Mesenchymal stem cell (in vitro differentiated cells and primary cell): Measurements from ENCODE around the gene GET3.

Experiments used
- DNase-seq: peaks from one replicate; pipeline ENCODE4 v3.0.0-alpha.2; 2013
- H2AFZ ChIP-seq: one replicate; pipeline ENCODE4 v1.6.1; 2013; ENCODE audit warnings: low read depth, mild to moderate bottlenecking, control low read depth, inconsistent platforms, low read length, moderate library complexity
- H2AK5ac ChIP-seq: 2 replicates; pipeline ENCODE4 v1.6.1; 2013; ENCODE audit warnings: low read length, moderate library complexity, mild to moderate bottlenecking, inconsistent platforms; ENCODE audit not compliant: severe bottlenecking
- H2BK120ac ChIP-seq: one replicate; pipeline ENCODE4 v1.6.1; 2013; ENCODE audit warnings: low read depth, mild to moderate bottlenecking, inconsistent platforms, low read length, moderate library complexity
- H2BK12ac ChIP-seq, 2 experiments: one replicate each; pipeline ENCODE4 v1.6.1; 2013; ENCODE audit warnings: inconsistent platforms in 2 of 2, low read length in 2 of 2, mild to moderate bottlenecking in 2 of 2, moderate library complexity in 2 of 2, control low read depth in 1 of 2
- H2BK15ac ChIP-seq: one replicate; pipeline ENCODE4 v1.6.1; 2013; ENCODE audit warnings: mild to moderate bottlenecking, low read depth, inconsistent platforms; ENCODE audit not compliant: poor library complexity, severe bottlenecking
- H2BK5ac ChIP-seq: 2 replicates; pipeline ENCODE4 v1.6.1; 2013; ENCODE audit warnings: low read depth, mild to moderate bottlenecking, low read length, control low read depth, inconsistent platforms; ENCODE audit not compliant: poor library complexity, severe bottlenecking
- H3K14ac ChIP-seq, 2 experiments: one replicate each; pipeline ENCODE4 v1.6.1; 2013; ENCODE audit warnings: inconsistent platforms in 2 of 2, low read length in 2 of 2, control low read depth in 1 of 2, mild to moderate bottlenecking in 1 of 2, moderate library complexity in 1 of 2
- H3K18ac ChIP-seq, 2 experiments: one replicate each; pipeline ENCODE4 v1.6.1; 2013; ENCODE audit warnings: inconsistent platforms in 2 of 2, low read length in 2 of 2, control low read depth in 1 of 2, low read depth in 1 of 2, mild to moderate bottlenecking in 1 of 2
- H3K23ac ChIP-seq, 2 experiments: one replicate each; pipeline ENCODE4 v1.6.1; 2013; ENCODE audit warnings: inconsistent platforms in 2 of 2, low read length in 2 of 2, mild to moderate bottlenecking in 2 of 2, moderate library complexity in 2 of 2, control low read depth in 1 of 2
- H3K27ac ChIP-seq: 2 replicates; pipeline ENCODE4 v1.5.1; 2013; ENCODE audit warnings: mild to moderate bottlenecking, moderate library complexity, low read length, control low read depth, inconsistent platforms; ENCODE audit not compliant: poor library complexity, severe bottlenecking
- H3K27me3 ChIP-seq, 2 experiments: 2 replicates each; pipeline versions ENCODE4 v1.6.1 to v1.7.0; 2013; ENCODE audit warnings: low read length in 2 of 2, mild to moderate bottlenecking in 2 of 2, moderate library complexity in 2 of 2, control low read depth in 1 of 2, inconsistent platforms in 1 of 2; ENCODE audit not compliant: control insufficient read depth in 1 of 2, insufficient read depth in 1 of 2
- H3K36me3 ChIP-seq, 2 experiments: 2 replicates each; pipeline versions ENCODE4 v1.6.1 to v1.7.0; 2013; ENCODE audit warnings: low read length in 2 of 2, control low read depth in 1 of 2, inconsistent platforms in 1 of 2, low read depth in 1 of 2, mild to moderate bottlenecking in 1 of 2; ENCODE audit not compliant: insufficient read depth in 2 of 2, control insufficient read depth in 1 of 2
- H3K4ac ChIP-seq, 2 experiments: one replicate each; pipeline ENCODE4 v1.6.1; 2013; ENCODE audit warnings: inconsistent platforms in 2 of 2, low read length in 2 of 2, mild to moderate bottlenecking in 2 of 2, moderate library complexity in 2 of 2, control low read depth in 1 of 2, low read depth in 1 of 2
- H3K4me1 ChIP-seq: 2 replicates; pipeline ENCODE4 v1.6.1; 2013; ENCODE audit warnings: low read depth, low read length, control low read depth; ENCODE audit not compliant: control insufficient read depth, insufficient read depth
- H3K4me2 ChIP-seq: 2 replicates; pipeline ENCODE4 v1.6.1; 2013; ENCODE audit warnings: low read length, mild to moderate bottlenecking, inconsistent platforms; ENCODE audit not compliant: poor library complexity, severe bottlenecking
- H3K4me3 ChIP-seq, 2 experiments: 2 replicates each; pipeline versions ENCODE4 v1.5.1 to v1.7.0; 2013; ENCODE audit warnings: low read length in 2 of 2, mild to moderate bottlenecking in 2 of 2, control low read depth in 1 of 2, low read depth in 1 of 2; ENCODE audit not compliant: insufficient read depth in 1 of 2
- H3K79me1 ChIP-seq: replicated peaks from 2 replicates; pipeline ENCODE4 v1.6.1; 2013; ENCODE audit warnings: mild to moderate bottlenecking, control low read depth, low read length, inconsistent platforms; ENCODE audit not compliant: poor library complexity, severe bottlenecking
- H3K9ac ChIP-seq: 2 replicates; pipeline ENCODE4 v1.7.0; 2013; ENCODE audit warnings: mild to moderate bottlenecking, low read length, moderate library complexity
- H3K9me3 ChIP-seq: 2 replicates; pipeline ENCODE4 v1.7.0; 2013; ENCODE audit warnings: mild to moderate bottlenecking, low read length; ENCODE audit not compliant: control insufficient read depth
- H4K8ac ChIP-seq: one replicate; pipeline ENCODE4 v1.6.1; 2013; ENCODE audit warnings: inconsistent platforms, mild to moderate bottlenecking, low read length, moderate library complexity
- H4K91ac ChIP-seq: one replicate; pipeline ENCODE4 v1.6.1; 2013; ENCODE audit warnings: mild to moderate bottlenecking, low read length, inconsistent platforms
- WGBS: methylation state at CpG from one replicate; pipeline ENCODE4 v1.1.7; 2013; ENCODE audit warnings: mixed read lengths; 5-methylcytosine and 5-hydroxymethylcytosine counted together

Gene GET3

DNA sequence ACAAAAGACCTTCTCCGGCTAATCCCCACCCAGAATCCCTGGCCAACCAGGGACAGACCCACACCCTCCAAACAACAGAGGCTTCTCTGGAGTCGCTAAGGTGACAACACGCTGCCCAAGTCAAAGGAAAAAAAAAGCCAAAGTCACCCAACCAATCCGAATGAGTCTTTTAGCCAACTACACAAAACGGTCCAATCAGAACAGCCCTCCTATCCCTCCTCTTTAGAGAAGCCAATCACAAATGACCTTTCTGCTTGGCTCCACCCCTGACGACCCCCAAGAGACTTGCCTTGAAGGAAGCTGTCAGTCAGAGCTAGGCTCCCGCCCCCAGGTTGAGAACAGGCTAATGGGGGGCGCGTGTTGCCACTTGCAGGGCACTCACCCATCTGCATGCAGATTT lies 34.3 kb upstream of the GET3 start:
- Histone ChIP-seq H3K14ac (no peak overlapping the region), H3K4me1 (peaks cover 1% of the 10 kb centered on the region), H2BK120ac (no peak overlapping the region), H3K4me2 (no peak overlapping the region), H2BK12ac (no peak overlapping the region), H3K9me3 (no peaks in the 10 kb centered on the region), H2AK5ac (no peak overlapping the region), H3K27me3 (no peaks in the 10 kb centered on the region), H3K23ac (no peak overlapping the region), H3K79me1 (peaks cover 50% of the 10 kb centered on the region), H3K27ac (no peak overlapping the region), H3K36me3 (peaks cover 89 to 97% of the 10 kb centered on the region in 2 experiments), H3K9ac (no peak overlapping the region), H2BK15ac (no peak overlapping the region), H3K4ac (no peak overlapping the region), H2AFZ (no peak overlapping the region), H4K8ac (no peak overlapping the region), H2BK5ac (no peak overlapping the region), H4K91ac (no peak overlapping the region), H3K18ac (no peak overlapping the region), H3K4me3 (no peak overlapping the region)
- peak; percentile 55 for DNase-seq
- 73% methylated on average over 9 of the region's 9 CpGs for WGBS

DNA sequence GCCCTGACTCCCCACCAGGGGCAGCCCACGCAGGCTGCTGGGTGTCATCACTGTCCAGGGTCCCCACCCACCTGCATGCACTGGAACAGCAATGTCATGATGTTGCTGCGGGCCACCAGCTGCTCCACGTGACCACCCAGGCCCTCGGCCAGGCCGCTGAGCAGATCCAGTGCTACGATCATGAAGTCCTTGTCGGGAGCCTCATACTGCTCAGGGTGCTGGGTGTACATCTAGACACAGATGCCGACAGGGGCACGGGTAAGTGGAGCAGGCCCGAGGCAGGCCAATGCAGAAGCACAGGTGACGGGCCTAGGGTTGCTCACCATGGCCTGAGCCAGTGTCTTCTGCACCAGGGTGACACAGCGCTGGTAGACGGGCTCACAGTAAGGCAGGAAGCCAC lies 32.1 kb upstream of the GET3 start:
- DNase-seq: no peak
- 97% methylated on average over 13 of the region's 13 CpGs for WGBS
- Histone ChIP-seq H2AFZ (no peak overlapping the region), H4K8ac (no peak overlapping the region), H3K4me3 (no peak overlapping the region), H3K27ac (no peak overlapping the region), H2BK15ac (no peak overlapping the region), H3K36me3 (peaks cover 84 to 96% of the 10 kb centered on the region in 2 experiments), H4K91ac (no peak overlapping the region), H3K4me2 (no peak overlapping the region), H3K79me1 (peaks cover 49% of the 10 kb centered on the region), H2BK5ac (no peak overlapping the region), H3K18ac (no peak overlapping the region), H3K14ac (no peak overlapping the region), H3K4ac (no peak overlapping the region), H2AK5ac (no peak overlapping the region), H2BK120ac (no peak overlapping the region), H3K9me3 (no peaks in the 10 kb centered on the region), H3K4me1 (peaks cover 1% of the 10 kb centered on the region), H2BK12ac (no peak overlapping the region), H3K27me3 (no peaks in the 10 kb centered on the region), H3K9ac (no peak overlapping the region), H3K23ac (no peak overlapping the region)

DNA sequence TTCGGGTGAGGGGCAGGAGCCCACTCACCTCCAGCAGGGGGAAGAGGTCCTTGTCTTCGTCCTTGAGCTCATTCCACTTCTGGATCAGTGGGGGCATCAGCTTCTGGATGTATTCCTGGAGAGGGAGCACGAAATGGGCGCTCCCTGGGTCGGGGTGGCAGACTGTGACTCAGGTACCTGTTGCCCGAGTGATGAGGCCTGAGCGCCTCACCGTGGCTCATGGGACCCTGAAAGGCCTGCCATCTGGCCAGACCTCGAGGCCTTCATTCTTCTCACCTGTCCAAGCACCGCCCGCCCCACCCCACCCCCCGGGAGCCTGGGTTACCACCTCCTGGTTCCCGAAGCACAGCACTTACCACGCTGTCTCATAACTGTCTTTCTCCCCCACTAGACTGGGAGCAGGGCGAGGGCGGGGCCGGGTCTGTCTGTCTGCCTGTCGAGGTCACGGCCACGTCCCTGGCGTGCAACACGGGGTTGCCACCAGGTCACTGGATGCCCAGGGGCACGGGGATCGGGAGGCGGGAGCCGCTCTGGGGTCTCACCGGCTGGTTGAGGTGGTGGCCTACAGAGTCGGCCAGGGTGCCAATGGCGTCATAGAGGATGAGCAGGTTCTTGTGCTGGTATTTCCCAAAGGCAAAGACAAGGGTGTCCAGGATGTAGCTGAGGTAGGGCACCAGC lies 31.5 kb upstream of the GET3 start:
- Histone ChIP-seq H2BK120ac (no peak overlapping the region), H3K9ac (no peak overlapping the region), H3K14ac (no peak overlapping the region), H3K18ac (no peak overlapping the region), H3K27ac (no peak overlapping the region), H2BK5ac (no peak overlapping the region), H2AK5ac (no peak overlapping the region), H3K36me3 (peaks cover 84 to 96% of the 10 kb centered on the region in 2 experiments), H3K79me1 (peaks cover 53% of the 10 kb centered on the region), H4K8ac (no peak overlapping the region), H3K4me1 (peaks cover 1% of the 10 kb centered on the region), H3K4ac (no peak overlapping the region), H3K4me3 (no peak overlapping the region), H4K91ac (peak overlapping the region; percentile 34), H2AFZ (no peak overlapping the region), H3K23ac (no peak overlapping the region), H3K4me2 (no peak overlapping the region), H3K9me3 (no peaks in the 10 kb centered on the region), H3K27me3 (no peaks in the 10 kb centered on the region), H2BK12ac (no peak overlapping the region), H2BK15ac (no peak overlapping the region)
- WGBS: 96% methylated on average over 29 of the region's 29 CpGs
- DNase-seq: no peak

DNA sequence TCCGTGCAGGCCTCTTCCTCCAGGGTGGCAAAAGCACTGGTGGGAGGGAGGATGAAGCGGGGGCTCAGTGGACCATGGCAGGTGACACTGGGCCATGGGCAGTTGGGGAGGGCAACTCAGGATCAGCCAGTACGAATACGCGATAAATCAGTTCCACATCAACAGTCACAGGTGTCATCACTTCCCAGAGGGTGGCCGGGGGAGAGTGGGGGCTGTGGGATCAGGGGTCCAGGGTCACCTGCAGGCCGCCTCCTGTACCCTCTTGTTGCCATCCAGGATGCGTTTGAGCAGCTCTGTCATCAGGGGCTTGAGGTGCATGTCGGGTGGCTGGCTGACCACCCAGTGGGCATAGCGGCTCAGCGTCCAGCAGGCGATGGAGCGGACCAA lies 31.0 kb upstream of the GET3 start:
- Histone ChIP-seq H3K27me3 (no peaks in the 10 kb centered on the region), H3K14ac (no peak overlapping the region), H4K91ac (peak overlapping the region; percentile 34), H2BK12ac (no peak overlapping the region), H2BK5ac (no peak overlapping the region), H3K27ac (no peak overlapping the region), H3K23ac (no peak overlapping the region), H2AK5ac (no peak overlapping the region), H2BK15ac (no peak overlapping the region), H3K18ac (no peak overlapping the region), H3K9ac (no peak overlapping the region), H3K4me1 (peaks cover 1% of the 10 kb centered on the region), H3K4ac (no peak overlapping the region), H2AFZ (no peak overlapping the region), H2BK120ac (no peak overlapping the region), H3K9me3 (no peaks in the 10 kb centered on the region), H3K79me1 (peaks cover 49% of the 10 kb centered on the region), H3K36me3 (peaks cover 83 to 95% of the 10 kb centered on the region in 2 experiments), H3K4me3 (no peak overlapping the region), H3K4me2 (no peak overlapping the region), H4K8ac (no peak overlapping the region)
- no peak for DNase-seq
- 98% methylated on average over 12 of the region's 13 CpGs for WGBS
